ENCODE results near the gene MUC15.

The MUC15 gene

GRCh38 chr11:26607725-26608506, 35.9 kb upstream of the MUC15 start:
- Histone ChIP-seq H3K27me3 (ENCODE audit: insufficient read depth, low read length) (no peaks in the 10 kb centered on the region), H3K4me1 (ENCODE audit: insufficient read depth, low read length, severe bottlenecking) (no peaks in the 10 kb centered on the region), H3K36me3 (ENCODE audit: insufficient read depth, low read length) (no peaks in the 10 kb centered on the region), H3K9ac (ENCODE audit: low read length) (no peak overlapping the region), H3F3A (ENCODE audit: insufficient read depth, low read length) (no peaks in the 10 kb centered on the region), H3K9me2 (ENCODE audit: low read depth, low read length) (no peaks in the 10 kb centered on the region), H4K20me1 (ENCODE audit: insufficient read depth, low read length) (no peaks in the 10 kb centered on the region), H2AFZ (ENCODE audit: low read length) (no peak overlapping the region), H3K9me3 (ENCODE audit: low read length) (no peaks in the 10 kb centered on the region), H3K79me2 (ENCODE audit: insufficient read depth, low read length) (no peaks in the 10 kb centered on the region), H3K27ac (ENCODE audit: low read depth, low read length, poor library complexity, severe bottlenecking) (no peak overlapping the region), H3K4me2 (ENCODE audit: low read length) (no peak overlapping the region), H3K4me3 (ENCODE audit: low read depth, low read length, poor library complexity, severe bottlenecking) (no peak overlapping the region)
- no peak for TF ChIP-seq CTCF (IDR thresholded peaks at IDR 0.05; ENCODE audit: low read length)
- TF ChIP-seq EZH2 (IDR thresholded peaks at IDR 0.05; ENCODE audit: borderline replicate concordance, low read length), result no peak

GRCh38 chr11:26599876-26600434, 27.9 kb upstream of the MUC15 start:
- Histone ChIP-seq H3K27ac (ENCODE audit: low read depth, low read length, poor library complexity, severe bottlenecking) (no peak overlapping the region), H3K79me2 (ENCODE audit: insufficient read depth, low read length) (no peaks in the 10 kb centered on the region), H2AFZ (ENCODE audit: low read length) (no peak overlapping the region), H3K9me2 (ENCODE audit: low read depth, low read length) (no peaks in the 10 kb centered on the region), H3K9me3 (ENCODE audit: low read length) (no peaks in the 10 kb centered on the region), H4K20me1 (ENCODE audit: insufficient read depth, low read length) (no peaks in the 10 kb centered on the region), H3F3A (ENCODE audit: insufficient read depth, low read length) (no peaks in the 10 kb centered on the region), H3K27me3 (ENCODE audit: insufficient read depth, low read length) (no peaks in the 10 kb centered on the region), H3K9ac (ENCODE audit: low read length) (no peak overlapping the region), H3K4me3 (ENCODE audit: low read depth, low read length, poor library complexity, severe bottlenecking) (no peak overlapping the region), H3K4me1 (ENCODE audit: insufficient read depth, low read length, severe bottlenecking) (no peaks in the 10 kb centered on the region), H3K36me3 (ENCODE audit: insufficient read depth, low read length) (no peaks in the 10 kb centered on the region), H3K4me2 (ENCODE audit: low read length) (no peak overlapping the region)
- TF ChIP-seq EZH2 (IDR thresholded peaks at IDR 0.05; ENCODE audit: borderline replicate concordance, low read length), result no peak
- no peak for TF ChIP-seq CTCF (IDR thresholded peaks at IDR 0.05; ENCODE audit: low read length)

GRCh38 chr11:26599425-26599824, 27.4 kb upstream of the MUC15 start:
- H3K27ac ChIP-seq (ENCODE audit: low read depth, low read length, poor library complexity, severe bottlenecking), result no peak overlapping the region
- no peaks in the 10 kb centered on the region for H3K9me3 ChIP-seq (ENCODE audit: low read length)
- no peak overlapping the region for H3K4me3 ChIP-seq (ENCODE audit: low read depth, low read length, poor library complexity, severe bottlenecking)

More at GRCh38 chr11:26599425-26599824, 27.4 kb upstream of the MUC15 start:
- no peaks in the 10 kb centered on the region for H3K9me2 ChIP-seq (ENCODE audit: low read depth, low read length)
- no peak overlapping the region for H3K9ac ChIP-seq (ENCODE audit: low read length)
- no peak overlapping the region for H2AFZ ChIP-seq (ENCODE audit: low read length)
- no peaks in the 10 kb centered on the region for H3K79me2 ChIP-seq (ENCODE audit: insufficient read depth, low read length)
- H3K4me1 ChIP-seq (ENCODE audit: insufficient read depth, low read length, severe bottlenecking), result no peaks in the 10 kb centered on the region
- no peaks in the 10 kb centered on the region for H4K20me1 ChIP-seq (ENCODE audit: insufficient read depth, low read length)
- H3K4me2 ChIP-seq (ENCODE audit: low read length), result no peak overlapping the region
- no peaks in the 10 kb centered on the region for H3K27me3 ChIP-seq (ENCODE audit: insufficient read depth, low read length)
- H3F3A ChIP-seq (ENCODE audit: insufficient read depth, low read length), result no peaks in the 10 kb centered on the region
- H3K36me3 ChIP-seq (ENCODE audit: insufficient read depth, low read length), result no peaks in the 10 kb centered on the region
- TF ChIP-seq EZH2 (IDR thresholded peaks at IDR 0.05; ENCODE audit: borderline replicate concordance, low read length) (no peak), CTCF (IDR thresholded peaks at IDR 0.05; ENCODE audit: low read length) (no peak)
